Stimulated activated CD8-positive, alpha-beta memory T cell treated with anti-CD3 and anti-CD28 coated beads, Interleukin-7, amount 100 ng/mL, for 4 hours (primary cell): Measurements from ENCODE around the gene TAF3.

Experiments used
- DNase-seq, 2 donors: peaks; one replicate each; pipeline ENCODE4 v3.0.0-alpha.2; 2020; ENCODE audit warnings: low read depth in 2 of 2

TAF3 gene

DNA sequence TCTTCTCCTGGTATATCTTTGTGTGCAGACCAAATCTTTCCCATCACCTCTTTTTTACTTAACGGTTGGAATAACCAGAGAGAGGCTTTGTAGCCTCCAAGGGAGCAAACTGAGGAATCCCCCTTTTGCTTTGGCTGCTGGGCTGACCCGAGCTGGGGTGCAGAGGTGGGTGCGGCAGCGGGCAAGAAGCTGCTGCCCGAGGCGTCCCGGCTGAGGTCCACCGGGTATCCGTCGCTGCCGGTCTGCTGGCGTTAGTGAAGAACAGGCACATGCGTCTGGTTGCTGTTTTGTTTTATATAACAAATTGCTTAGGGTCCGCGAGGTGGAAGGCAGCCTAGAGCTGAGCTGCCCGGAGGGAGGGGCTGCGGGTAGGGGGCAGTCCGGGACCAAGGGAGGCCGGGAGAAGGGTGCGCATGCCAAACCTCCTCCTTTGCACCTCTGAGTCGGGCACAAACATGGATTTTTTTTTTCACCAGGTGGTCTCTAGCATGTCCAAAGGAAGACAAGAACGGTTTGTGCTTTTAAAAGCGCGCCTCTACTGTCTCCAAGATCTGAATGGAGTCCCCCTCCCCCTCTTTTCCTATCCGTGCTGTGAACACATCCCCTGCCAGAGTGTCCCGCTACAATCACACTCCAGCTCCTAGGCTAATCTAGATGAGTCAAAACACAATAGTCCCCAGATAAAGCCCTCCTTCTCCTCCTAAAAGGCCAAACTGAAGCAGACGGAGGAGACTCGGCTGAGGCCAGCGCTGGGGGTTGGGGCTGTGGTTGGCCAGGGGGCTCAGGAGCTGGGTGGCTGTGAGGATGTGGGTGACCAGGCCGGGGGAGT, 229.4 kb downstream of the TAF3 start:
- no peak for DNase-seq

DNA sequence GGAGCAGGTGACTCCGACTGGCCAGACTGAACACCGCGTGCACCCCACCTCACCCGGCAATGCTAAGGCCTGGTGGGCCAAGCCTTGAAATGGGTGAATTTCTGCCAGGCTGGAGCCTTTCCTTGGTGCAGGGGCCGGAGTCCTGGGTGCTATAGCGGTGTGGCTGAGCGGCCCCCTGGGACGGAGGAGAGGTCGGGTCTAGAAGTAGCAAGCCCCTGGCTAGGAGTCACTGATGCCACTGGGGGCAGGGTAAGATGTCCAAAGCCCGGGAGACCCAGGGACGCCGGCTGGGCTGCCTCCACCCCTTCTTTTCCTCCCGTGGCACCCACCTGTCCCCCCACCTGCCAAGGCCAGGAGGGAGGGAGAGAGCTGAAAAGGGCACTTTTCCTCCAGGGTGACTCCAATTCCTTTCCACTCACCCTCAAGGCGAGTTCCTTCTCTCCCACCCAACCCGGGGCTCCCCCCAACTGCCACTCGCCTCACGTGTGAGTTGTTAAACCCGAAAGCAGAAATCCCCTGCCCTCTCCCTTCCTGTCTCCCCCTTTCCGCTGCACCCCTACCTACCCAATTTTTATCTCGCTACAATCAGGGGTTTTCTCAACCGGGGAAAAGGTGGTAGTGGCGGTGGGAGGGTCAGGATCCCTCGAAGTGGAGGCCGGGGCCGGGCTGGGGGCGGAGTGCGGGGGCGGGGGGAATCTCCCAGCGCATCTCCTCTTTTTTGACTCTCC, 230.1 kb downstream of the TAF3 start:
- peak; percentile 62 to 72 for DNase-seq

DNA sequence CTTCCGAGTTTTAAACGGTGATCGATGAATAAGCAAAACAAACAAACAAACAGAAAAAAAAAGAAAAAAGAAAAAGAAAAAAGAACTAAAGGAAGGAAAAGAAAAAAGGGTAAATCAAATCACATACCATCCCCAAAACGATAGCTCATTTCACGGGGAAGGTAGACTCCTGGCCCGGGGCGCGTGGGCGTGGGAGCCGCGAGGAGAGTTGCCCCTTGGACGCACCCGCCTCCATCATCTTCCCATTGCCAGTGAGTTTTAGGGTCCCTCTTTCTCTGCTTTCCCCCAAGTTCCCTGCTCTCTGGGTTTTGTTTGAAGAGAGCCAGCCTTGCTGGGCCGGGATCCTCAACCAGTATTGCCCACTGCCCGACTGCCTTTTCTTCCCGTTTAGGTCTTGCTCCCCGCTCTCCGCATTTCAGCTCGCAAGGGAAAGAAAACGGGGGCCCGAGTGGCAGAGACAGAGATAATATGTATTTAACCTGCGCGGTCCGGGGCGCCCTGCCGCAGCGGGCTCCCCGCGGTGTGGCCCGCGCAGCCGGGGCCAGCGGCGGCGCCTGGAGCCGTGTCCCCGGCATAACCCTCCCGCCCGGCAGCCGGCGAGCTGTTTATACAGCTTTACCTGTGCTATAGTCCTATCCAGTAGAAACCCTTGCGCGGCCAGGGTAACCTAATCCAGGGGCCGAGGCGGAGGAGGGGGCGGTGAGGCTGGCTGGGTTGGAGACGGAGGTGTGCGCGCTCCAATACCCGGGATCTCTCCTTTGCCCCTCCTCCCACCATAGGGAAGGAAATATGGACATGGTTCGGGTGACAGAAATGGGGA, 230.9 kb downstream of the TAF3 start:
- no peak for DNase-seq

DNA sequence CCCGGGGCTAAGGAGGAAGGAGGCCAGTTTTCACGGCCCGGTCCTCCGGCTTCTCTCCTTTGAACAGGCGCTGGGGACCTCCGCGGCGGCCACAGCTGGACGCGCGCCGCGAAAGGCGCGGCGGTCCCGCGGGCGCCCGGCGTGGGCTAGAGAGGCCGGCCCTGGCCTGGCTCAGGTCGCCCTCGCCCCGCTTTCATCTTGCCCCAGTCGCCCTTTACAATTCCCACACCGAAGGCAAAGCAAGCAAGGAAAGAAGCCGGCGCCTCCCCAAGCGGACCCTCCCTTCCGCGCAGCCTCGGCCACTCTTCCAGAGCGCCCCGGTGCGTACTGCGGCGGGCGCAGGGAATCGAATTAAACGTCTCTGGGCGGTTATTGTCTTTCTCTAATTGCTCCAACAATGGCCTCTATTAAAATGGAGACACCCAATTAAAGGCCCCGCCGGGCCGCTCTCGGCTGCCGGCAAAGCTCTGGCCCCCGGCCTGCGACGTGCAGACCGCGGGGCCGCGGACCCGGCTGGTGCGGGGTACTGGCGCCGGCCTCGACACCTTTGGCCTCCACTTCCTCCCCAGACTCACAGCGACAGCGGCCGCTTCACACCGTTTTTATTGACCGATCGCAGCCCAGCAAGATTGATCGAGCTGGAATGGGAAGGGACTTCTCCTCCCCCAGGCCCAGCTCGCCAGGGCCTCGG, 231.7 kb downstream of the TAF3 start:
- no peak for DNase-seq

DNA sequence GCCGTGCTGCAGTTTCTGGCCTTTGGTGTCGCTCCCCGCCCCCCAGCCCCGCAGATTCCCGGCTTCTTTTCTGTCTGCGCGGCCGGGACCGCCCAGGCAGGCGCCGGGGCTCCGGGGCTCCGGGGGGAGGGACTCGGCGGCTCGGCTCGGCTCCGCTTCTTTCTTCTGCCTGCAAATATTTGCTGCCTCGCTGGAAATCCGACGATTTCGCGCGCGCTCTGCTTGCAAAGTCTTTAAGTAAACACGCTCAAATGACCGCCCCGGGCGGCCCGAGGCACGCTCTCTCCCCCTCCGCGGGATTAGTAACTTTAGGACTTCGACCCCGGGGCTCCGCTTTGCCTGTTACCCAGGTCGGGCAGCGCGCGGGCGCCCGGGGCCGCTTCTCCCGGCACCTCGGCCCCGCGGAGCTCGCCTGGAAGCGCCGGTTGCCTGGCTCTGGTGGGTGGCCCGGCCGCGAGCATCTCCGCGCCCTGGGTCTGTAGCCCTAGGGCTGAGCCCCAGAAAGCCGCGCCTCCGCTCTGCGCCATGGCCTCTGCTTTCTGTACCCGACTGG, 232.3 kb downstream of the TAF3 start:
- DNase-seq, result no peak

- no peak for DNase-seq
Measured at GRCh38 chr10:8051109-8051821, 233.0 kb downstream of the TAF3 start.

DNA sequence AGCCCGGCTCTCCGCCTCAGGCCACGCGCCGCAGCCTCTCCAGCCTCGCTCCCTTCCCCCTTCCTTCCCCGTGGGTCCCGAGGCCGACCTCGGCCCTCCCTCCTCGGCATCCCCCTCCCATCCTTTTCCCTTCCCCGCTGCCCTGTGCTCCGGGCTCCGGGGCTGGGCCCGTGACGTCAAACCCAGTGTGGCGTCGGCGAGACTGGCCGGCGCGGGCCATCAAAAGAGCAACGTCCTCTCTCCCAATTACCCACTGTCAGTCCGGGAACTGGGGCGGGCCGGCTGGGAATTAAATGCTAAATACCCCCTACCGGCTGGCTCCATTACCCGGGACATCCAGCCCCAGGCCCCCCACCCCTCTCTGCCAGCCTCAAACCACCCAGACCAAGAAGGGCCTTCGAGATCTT, 233.5 kb downstream of the TAF3 start:
- no peak for DNase-seq

DNA sequence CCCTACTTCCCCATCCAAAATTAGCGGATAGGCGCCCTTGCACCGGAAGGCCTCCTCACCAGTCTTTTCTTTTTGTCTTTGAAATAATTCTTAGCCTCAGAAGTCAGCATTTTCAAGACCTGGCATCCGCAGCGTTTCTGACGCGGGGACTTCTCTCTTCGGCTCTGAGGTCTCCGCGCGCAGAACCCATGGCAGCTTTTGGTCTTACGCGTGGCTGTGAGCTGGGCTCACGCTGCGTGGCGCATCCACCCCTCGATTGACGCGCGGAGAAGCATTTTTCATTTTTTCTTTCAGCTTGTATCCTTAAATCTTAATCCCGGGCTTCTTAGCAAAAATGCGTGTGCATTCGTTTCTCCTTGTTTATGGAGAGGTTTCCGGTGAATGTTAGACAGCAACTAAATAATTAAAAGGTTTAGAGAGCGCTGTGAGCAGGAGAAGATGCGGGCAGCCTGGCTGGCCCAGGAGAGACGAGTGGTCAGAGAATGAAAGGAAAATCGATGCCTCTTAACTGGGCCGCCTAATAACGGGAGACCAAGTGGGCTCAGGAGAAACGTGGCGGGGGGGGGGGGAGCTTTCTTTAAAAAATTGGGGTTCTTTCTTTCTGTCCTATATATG, 234.1 kb downstream of the TAF3 start:
- DNase-seq, result no peak

- DNase-seq, result no peak
Measured at GRCh38 chr10:8052956-8053445, 234.7 kb downstream of the TAF3 start.

DNA sequence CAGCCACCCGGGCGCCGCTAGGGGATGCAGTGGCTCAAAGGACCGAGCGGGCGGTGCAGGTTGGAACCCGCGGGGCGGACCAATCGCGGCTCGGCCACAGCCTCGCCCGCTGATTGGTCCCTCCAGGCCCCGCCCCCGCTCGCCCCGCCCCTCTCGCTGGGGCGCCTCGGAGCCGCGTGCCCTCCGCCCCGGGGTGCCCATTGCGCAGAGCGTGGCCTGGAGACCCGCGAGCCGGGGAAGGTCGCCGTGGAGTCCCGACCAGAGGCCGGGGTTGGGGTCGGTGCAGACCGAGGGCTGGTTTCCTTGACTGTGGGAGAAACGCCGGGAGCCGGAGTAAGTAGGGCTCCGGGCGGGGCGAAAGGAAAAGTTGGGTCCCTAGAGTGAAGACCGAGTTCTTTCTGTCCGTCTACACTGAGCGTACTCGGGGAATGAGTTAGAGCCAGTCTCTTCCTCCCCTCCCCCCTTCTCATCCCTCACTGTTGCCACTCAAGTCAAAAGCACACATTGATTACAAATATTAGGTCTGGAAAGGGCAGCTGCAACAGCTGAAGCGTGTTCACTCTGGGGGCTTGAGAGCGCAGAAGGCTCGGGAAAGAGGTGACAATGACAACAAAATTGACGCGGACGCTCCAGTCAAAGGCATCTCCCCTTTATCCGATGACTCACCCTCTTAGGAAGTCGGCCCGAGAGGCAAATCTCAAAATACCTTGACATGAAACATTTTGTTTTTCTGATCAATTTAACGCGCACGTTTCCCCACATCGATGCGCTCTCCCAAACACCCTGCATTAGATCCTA, 235.3 kb downstream of the TAF3 start:
- peak; percentile 88 to 91 for DNase-seq

DNA sequence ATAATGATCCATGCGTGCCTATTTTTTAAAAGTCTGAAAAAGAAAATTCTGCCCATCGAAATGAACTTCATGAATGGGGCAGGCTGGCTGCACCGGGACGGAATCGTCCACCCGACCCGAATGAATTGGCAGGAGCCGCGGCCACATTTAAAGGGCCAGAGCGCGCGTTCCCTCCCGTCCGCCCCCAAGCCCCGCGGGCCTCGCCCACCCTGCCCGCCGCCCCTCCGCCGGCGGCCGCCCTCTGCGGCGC, 235.9 kb downstream of the TAF3 start:
- no peak for DNase-seq

DNA sequence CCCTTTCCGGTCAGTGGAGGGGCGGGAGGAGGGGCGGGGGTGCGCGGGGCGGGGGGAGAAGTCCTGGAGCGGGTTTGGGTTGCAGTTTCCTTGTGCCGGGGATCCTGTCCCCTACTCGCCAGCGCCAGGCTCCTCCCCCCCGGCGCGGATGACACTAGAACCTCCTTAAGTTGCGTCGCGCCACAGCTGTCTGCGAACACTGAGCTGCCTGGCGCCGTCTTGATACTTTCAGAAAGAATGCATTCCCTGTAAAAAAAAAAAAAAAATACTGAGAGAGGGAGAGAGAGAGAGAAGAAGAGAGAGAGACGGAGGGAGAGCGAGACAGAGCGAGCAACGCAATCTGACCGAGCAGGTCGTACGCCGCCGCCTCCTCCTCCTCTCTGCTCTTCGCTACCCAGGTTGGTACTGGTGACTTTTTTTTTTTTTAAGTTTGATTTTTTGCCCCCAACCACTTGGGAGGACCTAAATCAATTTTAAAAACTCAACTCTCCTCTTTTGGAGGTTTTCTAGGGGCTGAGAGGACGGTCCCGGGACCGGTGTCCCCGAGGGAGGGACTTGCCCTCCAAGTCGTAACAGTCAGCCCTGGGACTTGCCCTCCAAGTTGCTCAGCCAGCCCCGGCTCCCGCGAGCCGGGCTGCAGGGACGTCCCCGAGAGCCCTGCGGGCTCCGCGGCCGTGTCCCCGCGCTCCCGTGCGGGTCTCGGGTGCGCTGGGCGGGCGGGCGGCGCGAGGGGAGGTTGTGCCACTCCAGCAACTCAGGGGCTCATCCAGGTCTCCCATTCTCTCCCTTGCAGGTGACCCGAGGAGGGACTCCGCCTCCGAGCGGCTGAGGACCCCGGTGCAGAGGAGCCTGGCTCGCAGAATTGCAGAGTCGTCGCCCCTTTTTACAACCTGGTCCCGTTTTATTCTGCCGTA, 236.4 kb downstream of the TAF3 start, which contains the start of gene GATA3:
Gene GATA3 (plus strand): TSS at position 195 of the 914 bp plus-strand sequence. CDS start 968 bp downstream, outside the sequence.
- DNase-seq, result peak; percentile 66 to 69

DNA sequence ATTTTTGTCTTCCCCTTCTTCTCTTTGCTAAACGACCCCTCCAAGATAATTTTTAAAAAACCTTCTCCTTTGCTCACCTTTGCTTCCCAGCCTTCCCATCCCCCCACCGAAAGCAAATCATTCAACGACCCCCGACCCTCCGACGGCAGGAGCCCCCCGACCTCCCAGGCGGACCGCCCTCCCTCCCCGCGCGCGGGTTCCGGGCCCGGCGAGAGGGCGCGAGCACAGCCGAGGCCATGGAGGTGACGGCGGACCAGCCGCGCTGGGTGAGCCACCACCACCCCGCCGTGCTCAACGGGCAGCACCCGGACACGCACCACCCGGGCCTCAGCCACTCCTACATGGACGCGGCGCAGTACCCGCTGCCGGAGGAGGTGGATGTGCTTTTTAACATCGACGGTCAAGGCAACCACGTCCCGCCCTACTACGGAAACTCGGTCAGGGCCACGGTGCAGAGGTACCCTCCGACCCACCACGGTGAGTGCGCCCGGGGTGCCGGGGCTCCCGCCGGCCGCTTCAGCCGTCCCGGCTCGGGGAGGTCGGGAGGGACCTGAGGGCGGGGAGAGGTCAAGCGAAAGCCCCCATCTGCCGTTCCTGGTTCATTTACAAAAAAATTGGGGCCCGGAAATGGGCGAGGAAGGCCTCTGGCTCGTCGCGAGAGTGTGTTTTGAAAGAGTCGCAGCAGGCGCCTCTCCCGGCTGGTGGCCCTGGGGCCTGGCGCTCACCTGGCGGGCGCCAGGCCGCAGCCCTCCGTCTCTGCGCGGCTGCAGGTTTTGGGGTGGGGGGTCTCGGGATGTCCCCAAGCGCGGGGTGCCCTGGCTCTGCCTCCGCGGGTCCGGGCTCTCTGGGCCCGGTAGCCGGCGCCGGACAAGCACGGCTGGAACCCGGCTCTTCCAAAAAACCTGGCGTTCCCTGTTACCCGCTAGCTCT, 237.4 kb downstream of the TAF3 start:
- no peak for DNase-seq

DNA sequence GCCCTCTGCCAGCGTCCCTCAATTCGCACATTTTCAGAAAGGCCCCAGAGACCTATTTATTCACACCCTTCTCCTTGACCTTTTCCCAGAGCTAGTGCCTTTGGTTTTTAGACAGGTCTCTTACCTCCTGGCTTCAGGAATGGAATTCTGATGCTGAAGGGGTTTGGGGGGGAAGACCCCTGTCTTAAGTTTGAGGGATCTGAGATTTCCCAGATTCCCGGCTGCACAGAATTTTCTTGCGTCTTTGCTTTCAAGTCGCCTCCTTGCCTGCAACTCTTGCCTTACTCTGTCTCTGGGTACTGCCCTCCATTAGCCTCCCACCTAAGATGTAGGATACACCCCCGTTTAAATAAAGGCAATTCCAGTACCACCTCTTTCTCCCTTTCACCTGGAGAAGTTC, 238.1 kb downstream of the TAF3 start:
- no peak for DNase-seq

DNA sequence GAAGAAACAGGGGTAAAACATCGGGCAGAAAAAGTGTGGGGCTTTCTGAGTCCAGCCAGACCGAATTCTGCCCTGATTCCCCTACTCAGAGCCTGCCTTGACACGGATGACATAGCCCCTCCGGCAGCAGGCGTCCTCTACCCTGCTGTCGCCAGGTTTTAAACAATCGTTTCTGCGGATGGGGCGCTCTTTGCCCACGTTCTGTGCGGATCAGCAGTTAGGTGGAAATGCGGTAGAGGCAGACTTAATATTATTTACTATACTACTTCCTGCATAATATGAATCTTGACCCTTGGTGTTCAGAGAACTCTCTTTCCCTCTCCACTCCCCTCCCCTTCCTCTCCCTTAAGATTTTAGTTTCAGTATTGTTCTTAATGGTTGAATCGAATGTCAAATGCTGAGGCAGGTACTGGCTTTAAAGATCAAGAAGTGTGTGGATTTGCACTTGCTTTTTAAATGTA, 238.6 kb downstream of the TAF3 start:
- DNase-seq, result no peak

- no peak for DNase-seq
Measured at GRCh38 chr10:8057636-8058273, 239.4 kb downstream of the TAF3 start.
